Body of pancreas (tissue), 4 donors: ENCODE results near the gene FBXO8. TPM values are rescaled to one million over a fixed set of nuclear protein-coding genes. Genes with fewer than 3 reads are reported as not detected.
A peak's percentile ranks its signal among the peaks of the same experiment; 100 is the strongest.

ENCODE experiments used
- ATAC-seq: fragments of 150-250 bp; one replicate; pipeline ENCODE4 v1.9.1; 2016
- DNase-seq, 4 donors: peaks; one replicate each; pipeline ENCODE4 v3.0.0-alpha.2; 2019
- H3K27ac ChIP-seq, 4 donors: fragments of 200-600 bp; sonication (generic); 1 replicate in 3 of 4; 2 replicates in 1 of 4; pipeline versions ENCODE4 v1.5.1 to v1.6.1; 2016 to 2019; ENCODE audit warnings: mild to moderate bottlenecking in 1 of 4, mixed read lengths in 1 of 4, moderate library complexity in 1 of 4
- H3K27me3 ChIP-seq, 2 donors: fragments of 200-600 bp; sonication (generic); one replicate each; pipeline ENCODE4 v1.6.0; 2016; ENCODE audit warnings: mild to moderate bottlenecking in 1 of 2
- H3K36me3 ChIP-seq, 2 donors: fragments of 200-600 bp; sonication (generic); replicated peaks in 1 of 2; 2 replicates each; pipeline ENCODE4 v1.5.1; 2016; ENCODE audit warnings: low read depth in 2 of 2; ENCODE audit not compliant: insufficient read depth in 1 of 2
- H3K4me1 ChIP-seq: fragments of 200-600 bp; sonication (generic); one replicate; pipeline ENCODE4 v1.6.0; 2016
- H3K4me3 ChIP-seq, 2 donors: fragments of 200-600 bp; sonication (generic); 1 replicate in 1 of 2; 2 replicates in 1 of 2; pipeline ENCODE4 v1.5.1; 2016 to 2019
- H3K9me3 ChIP-seq, 3 donors: fragments of 200-600 bp; sonication (generic); 1 replicate in 2 of 3; 2 replicates in 1 of 3; pipeline ENCODE4 v1.5.1; 2016
- CTCF ChIP-seq, 7 experiments: fragments of 450-650 bp in 4 of 7; fragments of 200-600 bp in 3 of 7; sonication (generic) in 3 of 7; IDR thresholded peaks; one replicate each; pipeline ENCODE4 v1.5.1; 2016 to 2019; ENCODE audit warnings: antibody characterized with exemption in 7 of 7
- POLR2A ChIP-seq, 3 donors: fragments of 450-650 bp; IDR thresholded peaks; one replicate each; pipeline ENCODE4 v1.6.1; 2016; ENCODE audit warnings: antibody characterized with exemption in 3 of 3, mild to moderate bottlenecking in 2 of 3
- WGBS, 2 donors: methylation state at CpG; one replicate each; pipeline ENCODE4 v1.1.5; 2017; 5-methylcytosine and 5-hydroxymethylcytosine counted together
- intact Hi-C: fragments of 100-400 bp; cut with DNase I; formaldehyde crosslinking; loops from one replicate; pipeline ENCODE4 v1.15.1; 2023
- total RNA-seq, 2 donors: library from RNA; depleted of rRNA; stranded (reverse); fragments of >200 nt; gene quantifications; one replicate each; pipeline ENCODE4 v1.1.0, GENCODE V29; 2016

Gene FBXO8
- total RNA-seq, 2 donors from 2014 or later: 3.6 to 12.5 TPM

DNA sequence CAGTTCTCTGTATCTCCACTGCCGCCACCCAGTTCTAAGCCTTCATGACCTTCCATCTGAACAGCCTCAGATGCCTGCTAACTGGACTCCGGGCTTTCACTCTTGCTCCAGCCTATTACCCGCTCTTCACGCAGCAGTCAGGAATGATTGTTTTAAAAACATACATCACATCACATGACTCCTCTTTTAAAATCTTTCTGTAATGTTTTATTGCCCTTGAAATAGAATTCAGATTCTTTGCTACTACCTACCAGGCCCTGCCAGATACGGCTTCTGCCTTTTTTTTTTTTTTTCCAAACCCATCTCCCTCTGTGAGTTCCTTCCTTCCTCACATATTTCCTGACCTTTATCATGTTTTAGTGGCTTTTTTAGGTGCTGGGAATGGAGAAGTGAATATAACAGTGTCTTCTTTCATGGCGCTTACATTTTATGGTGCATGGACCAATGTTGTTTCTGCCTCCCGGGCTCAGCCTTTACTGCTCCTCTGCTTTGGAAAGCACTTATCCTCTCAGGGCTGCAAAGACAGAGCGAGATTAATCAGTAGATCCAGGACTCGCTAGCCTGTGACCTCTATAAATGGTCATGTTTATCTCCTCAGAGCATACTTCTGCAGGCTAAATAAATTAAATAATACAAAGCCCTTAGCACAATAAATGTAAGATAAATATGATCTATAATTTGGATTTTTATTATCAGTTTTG, 58.0 kb downstream of the FBXO8 start:
- no peaks in the 10 kb centered on the region for H3K9me3 ChIP-seq
- no peaks in the 10 kb centered on the region for H3K27me3 ChIP-seq
- no peak overlapping the region for H3K4me3 ChIP-seq
- no peaks in the 10 kb centered on the region for H3K4me1 ChIP-seq
- 58 to 63% methylated on average over 9 of the region's 9 CpGs for WGBS, 2 donors
- DNase-seq: no peak
- intact Hi-C loops: no loop called here
- no peaks in the 10 kb centered on the region for H3K36me3 ChIP-seq
- no peak for TF ChIP-seq CTCF (IDR thresholded peaks at IDR 0.05)
- no peak for TF ChIP-seq POLR2A (IDR thresholded peaks at IDR 0.05)
- no peak for ATAC-seq
- no peak overlapping the region for H3K27ac ChIP-seq

- H3K4me1 ChIP-seq: no peaks in the 10 kb centered on the region
- no peaks in the 10 kb centered on the region for H3K36me3 ChIP-seq
- no peak for ATAC-seq
- no peak overlapping the region for H3K27ac ChIP-seq
- DNase-seq: no peak
- no peak overlapping the region for H3K4me3 ChIP-seq
- no peaks in the 10 kb centered on the region for H3K9me3 ChIP-seq
- no peaks in the 10 kb centered on the region for H3K27me3 ChIP-seq
- TF ChIP-seq POLR2A (IDR thresholded peaks at IDR 0.05): no peak
- no peak for TF ChIP-seq CTCF (IDR thresholded peaks at IDR 0.05)
- 73 to 76% methylated on average over 1 of the region's 1 CpG for WGBS, 2 donors
- intact Hi-C loops: no loop called here
These were observed 58.9 kb downstream of the FBXO8 start for GRCh38 chr4:174224550-174224949.

DNA sequence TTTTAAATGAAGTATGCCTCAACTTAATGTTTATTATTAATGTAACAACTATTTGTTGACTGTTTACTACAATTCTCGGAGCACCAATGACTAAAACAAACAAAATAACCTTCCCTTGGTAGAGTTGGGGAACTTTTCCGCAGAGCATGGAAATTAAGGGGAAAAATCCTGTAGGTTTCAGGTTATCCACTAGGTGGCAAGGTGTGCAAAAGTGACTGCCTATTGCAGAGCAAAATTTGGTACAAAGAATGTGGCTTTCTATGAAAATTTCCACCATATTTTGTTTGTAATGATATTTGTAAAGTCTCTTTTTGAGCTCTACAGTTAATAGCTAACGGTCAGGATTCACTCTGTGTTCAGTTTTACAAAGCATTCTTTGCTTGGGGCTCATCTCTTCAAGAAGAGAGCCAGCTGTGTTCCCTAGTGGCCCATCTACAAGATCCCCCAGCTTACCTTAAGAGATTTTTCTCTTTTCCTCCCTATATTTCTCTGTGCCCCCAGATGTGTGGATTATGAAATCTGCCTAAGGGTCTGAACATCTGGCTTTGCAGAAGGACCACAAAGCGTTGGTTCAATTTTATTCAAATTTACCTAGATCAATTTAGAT, 61.1 kb downstream of the FBXO8 start:
- Histone ChIP-seq H3K4me1 (peaks cover 11% of the 10 kb centered on the region), H3K27ac (no peak overlapping the region), H3K9me3 (no peaks in the 10 kb centered on the region), H3K36me3 (no peaks in the 10 kb centered on the region), H3K27me3 (peaks cover 0 to 12% of the 10 kb centered on the region in 2 donors), H3K4me3 (no peak overlapping the region)
- 16 to 20% methylated on average over 4 of the region's 4 CpGs for WGBS, 2 donors
- TF ChIP-seq POLR2A (IDR thresholded peaks at IDR 0.05): no peak
- TF ChIP-seq CTCF (IDR thresholded peaks at IDR 0.05): peak; percentile 41 to 72 (median 66)
- DNase-seq (peak in 1 of 4 donors; percentile 16), ATAC-seq (peak; percentile 66)
- intact Hi-C loops: no loop called here

- 16 to 17% methylated on average over 24 to 26 of the region's 26 CpGs for WGBS, 2 donors
- no peaks in the 10 kb centered on the region for H3K9me3 ChIP-seq
- no peak for TF ChIP-seq POLR2A (IDR thresholded peaks at IDR 0.05)
- TF ChIP-seq CTCF (IDR thresholded peaks at IDR 0.05): no peak
- H3K36me3 ChIP-seq: no peaks in the 10 kb centered on the region
- peak overlapping the region in 1 of 4 donors; percentile 17 for H3K27ac ChIP-seq
- DNase-seq (no peak), ATAC-seq (peak; percentile 5)
- H3K4me3 ChIP-seq: no peak overlapping the region
- intact Hi-C loops: loop anchor here (10.0 kb wide), 1 partner anchor 107 kb away; no protein-coding TSS in a partner anchor
- peaks cover 29% of the 10 kb centered on the region for H3K4me1 ChIP-seq
- H3K27me3 ChIP-seq: peaks cover 0 to 39% of the 10 kb centered on the region in 2 donors
These were observed 65.2 kb downstream of the FBXO8 start for GRCh38 chr4:174218127-174218790.
